CD4-positive, alpha-beta T cell (primary cell): ENCODE measurements around the gene TMCC3. TPM values are rescaled to one million over a fixed set of nuclear protein-coding genes. Genes with fewer than 3 reads are reported as not detected.

Experiments
- ATAC-seq: fragments of 200-7000 bp; cut with Tn5 transposase; one replicate; pipeline ENCODE4 v1.10.0; 2022; ENCODE audit warnings: mild to moderate bottlenecking; ENCODE audit not compliant: poor library complexity
- CTCF ChIA-PET: fragments of 350-600 bp; sonication (Branson Sonifier 250); formaldehyde crosslinking; loops from one replicate; lab custom pipeline; 2021; ENCODE audit warnings: antibody characterized with exemption, inconsistent platforms; lab: Charles Lee
- POLR2A ChIA-PET: fragments of 350-600 bp; sonication (Branson Sonifier 250); formaldehyde crosslinking; loops from one replicate; lab custom pipeline; 2021; ENCODE audit warnings: antibody characterized with exemption, inconsistent platforms; lab: Charles Lee
- DNase-seq, 14 experiments: peaks; one replicate each; pipeline ENCODE4 v3.0.0-alpha.2; 2013 to 2020; ENCODE audit warnings: mixed read lengths in 2 of 14
- H3K27ac ChIP-seq, 2 donors: one replicate each; pipeline versions ENCODE4 v1.5.1 to v1.7.0; 2013; ENCODE audit warnings: low read length in 2 of 2, low read depth in 1 of 2, mild to moderate bottlenecking in 1 of 2
- H3K27me3 ChIP-seq, 2 experiments: 1 replicate in 1 of 2; 2 replicates in 1 of 2; pipeline versions ENCODE4 v1.6.1 to v1.7.0; 2013; ENCODE audit warnings: low read length in 2 of 2, control low read depth in 1 of 2, mild to moderate bottlenecking in 1 of 2, moderate library complexity in 1 of 2; ENCODE audit not compliant: insufficient read depth in 2 of 2, control insufficient read depth in 1 of 2
- H3K36me3 ChIP-seq: one replicate; pipeline ENCODE4 v1.6.1; 2013; ENCODE audit warnings: low read length, control low read depth; ENCODE audit not compliant: insufficient read depth
- H3K4me1 ChIP-seq: one replicate; pipeline ENCODE4 v1.6.1; 2013; ENCODE audit warnings: low read length, control low read depth; ENCODE audit not compliant: insufficient read depth
- H3K4me3 ChIP-seq: one replicate; pipeline ENCODE4 v1.5.1; 2013; ENCODE audit warnings: mild to moderate bottlenecking, low read length, moderate library complexity
- H3K9me3 ChIP-seq, 2 experiments: 1 replicate in 1 of 2; 2 replicates in 1 of 2; pipeline versions ENCODE4 v1.6.1 to v1.7.0; 2013; ENCODE audit warnings: low read length in 2 of 2, mild to moderate bottlenecking in 2 of 2, control low read depth in 1 of 2, moderate library complexity in 1 of 2; ENCODE audit not compliant: control insufficient read depth in 1 of 2, insufficient read depth in 1 of 2
- H3K27ac Mint-ChIP-seq: one replicate; pipeline ENCODE4 v1.8.0; 2020; ENCODE audit warnings: mixed read lengths
- H3K27me3 Mint-ChIP-seq: one replicate; pipeline ENCODE4 v1.8.0; 2021; ENCODE audit warnings: mixed read lengths
- H3K36me3 Mint-ChIP-seq: one replicate; pipeline ENCODE4 v1.8.0; 2021; ENCODE audit warnings: low read depth, mixed read lengths
- H3K4me1 Mint-ChIP-seq: one replicate; pipeline ENCODE4 v1.8.0; 2021; ENCODE audit warnings: low read depth, mixed read lengths
- H3K4me3 Mint-ChIP-seq: one replicate; pipeline ENCODE4 v1.8.0; 2020; ENCODE audit warnings: mild to moderate bottlenecking, mixed read lengths
- H3K9me3 Mint-ChIP-seq: one replicate; pipeline ENCODE4 v1.8.0; 2020; ENCODE audit warnings: mixed read lengths
- CTCF ChIP-seq: fragments of 200-600 bp; IDR thresholded peaks from one replicate; pipeline ENCODE4 v1.8.0; 2022; ENCODE audit warnings: antibody characterized with exemption, mild to moderate bottlenecking
- intact Hi-C, 2 experiments: fragments of 100-400 bp; cut with DNase I in 1 of 2; cut with micrococcal nuclease in 1 of 2; formaldehyde crosslinking; loops; one replicate each; pipeline versions ENCODE4 v1.15.1 to v1.9.0; 2023 to 2025; cut with DNase I, micrococcal nuclease
- total RNA-seq, 174 experiments: library from RNA in 2 of 174; stranded (reverse) in 2 of 174; gene quantifications; one replicate each; pipeline ENCODE4 v1.2.3 and lab custom pipeline; 2021 to 2026

TMCC3 gene
- total RNA-seq, 2 experiments from 2014 or later: 0.78 to 1.3 TPM

GRCh38 chr12:94570161-94570560 is 80.2 kb downstream of the TMCC3 start:
- Mint-ChIP-seq H3K9me3 (no peaks in the 10 kb centered on the region), H3K27ac (no peak overlapping the region), H3K4me1 (no peaks in the 10 kb centered on the region), H3K4me3 (no peak overlapping the region), H3K27me3 (no peaks in the 10 kb centered on the region), H3K36me3 (no peaks in the 10 kb centered on the region)
- intact Hi-C loops: no loop called here
- Histone ChIP-seq H3K27me3 (no peaks in the 10 kb centered on the region), H3K4me3 (no peak overlapping the region), H3K9me3 (no peaks in the 10 kb centered on the region), H3K27ac (no peak overlapping the region), H3K36me3 (no peaks in the 10 kb centered on the region), H3K4me1 (no peaks in the 10 kb centered on the region)
- ChIA-PET POLR2A (no interaction called here), CTCF (no interaction called here)
- ATAC-seq: no peak
- TF ChIP-seq CTCF: no peak
- DNase-seq: no peak

- intact Hi-C loops: no loop called here
- Mint-ChIP-seq H3K4me3 (no peak overlapping the region), H3K4me1 (no peaks in the 10 kb centered on the region), H3K27me3 (no peaks in the 10 kb centered on the region), H3K27ac (no peak overlapping the region), H3K36me3 (no peaks in the 10 kb centered on the region), H3K9me3 (no peaks in the 10 kb centered on the region)
- H3K27me3 ChIP-seq: no peaks in the 10 kb centered on the region
- no peaks in the 10 kb centered on the region for H3K36me3 ChIP-seq
- no peaks in the 10 kb centered on the region for H3K9me3 ChIP-seq
- DNase-seq (no peak), ATAC-seq (no peak)
- H3K27ac ChIP-seq: no peak overlapping the region
- H3K4me1 ChIP-seq: no peaks in the 10 kb centered on the region
- no peak overlapping the region for H3K4me3 ChIP-seq
- POLR2A ChIA-PET: no interaction called here
- TF ChIP-seq CTCF: no peak
- CTCF ChIA-PET: interaction anchor here (0.7 kb wide), 1 partner anchor 421 kb away, joined by 3 read pairs; no protein-coding TSS in a partner anchor
Measured at GRCh38 chr12:94567761-94568160, 82.6 kb downstream of the TMCC3 start.

GRCh38 chr12:94566345-94566744 is 84.0 kb downstream of the TMCC3 start:
- ATAC-seq: no peak
- no peak for TF ChIP-seq CTCF
- H3K9me3 Mint-ChIP-seq: no peaks in the 10 kb centered on the region
- Histone ChIP-seq H3K4me3 (no peak overlapping the region), H3K27me3 (no peaks in the 10 kb centered on the region), H3K27ac (no peak overlapping the region), H3K4me1 (no peaks in the 10 kb centered on the region), H3K36me3 (no peaks in the 10 kb centered on the region), H3K9me3 (no peaks in the 10 kb centered on the region)
- H3K27me3 Mint-ChIP-seq: no peaks in the 10 kb centered on the region
- intact Hi-C loops: no loop called here
- no peaks in the 10 kb centered on the region for H3K4me1 Mint-ChIP-seq
- ChIA-PET CTCF (no interaction called here), POLR2A (no interaction called here)
- H3K36me3 Mint-ChIP-seq: no peaks in the 10 kb centered on the region
- H3K4me3 Mint-ChIP-seq: no peak overlapping the region
- DNase-seq: no peak
- H3K27ac Mint-ChIP-seq: no peak overlapping the region
